WERI-Rb-1 (cell line): ENCODE measurements around the gene PSD2.

ENCODE experiments used
- DNase-seq: peaks from one replicate; pipeline ENCODE4 v3.0.0-alpha.2; 2020
- H3K27ac ChIP-seq: fragments of 250-450 bp; sonication (Bioruptor Pico); 2 replicates; pipeline ENCODE4 v1.5.1; 2020; ENCODE audit warnings: mild to moderate bottlenecking, moderate library complexity
- H3K27me3 ChIP-seq: fragments of 250-450 bp; sonication (Bioruptor Pico); 2 replicates; pipeline ENCODE4 v1.5.1; 2021; ENCODE audit warnings: mild to moderate bottlenecking, low read depth, moderate library complexity; ENCODE audit not compliant: insufficient read depth, severe bottlenecking
- H3K36me3 ChIP-seq: fragments of 250-450 bp; sonication (Bioruptor Pico); 2 replicates; pipeline ENCODE4 v1.5.1; 2020; ENCODE audit warnings: mild to moderate bottlenecking, moderate library complexity
- H3K4me3 ChIP-seq: 2 replicates; pipeline ENCODE4 v1.5.1; 2011; ENCODE audit warnings: low read depth, mild to moderate bottlenecking, control low read depth, low read length
- H3K9me3 ChIP-seq: fragments of 250-450 bp; sonication (Bioruptor Pico); 2 replicates; pipeline ENCODE4 v1.5.1; 2021; ENCODE audit warnings: mild to moderate bottlenecking, moderate library complexity; ENCODE audit not compliant: severe bottlenecking
- CTCF ChIP-seq: IDR thresholded peaks from 2 replicates; pipeline ENCODE4 v1.5.1; 2011; ENCODE audit warnings: low read depth, mild to moderate bottlenecking, control low read depth, inconsistent platforms, low read length

The PSD2 gene

DNA sequence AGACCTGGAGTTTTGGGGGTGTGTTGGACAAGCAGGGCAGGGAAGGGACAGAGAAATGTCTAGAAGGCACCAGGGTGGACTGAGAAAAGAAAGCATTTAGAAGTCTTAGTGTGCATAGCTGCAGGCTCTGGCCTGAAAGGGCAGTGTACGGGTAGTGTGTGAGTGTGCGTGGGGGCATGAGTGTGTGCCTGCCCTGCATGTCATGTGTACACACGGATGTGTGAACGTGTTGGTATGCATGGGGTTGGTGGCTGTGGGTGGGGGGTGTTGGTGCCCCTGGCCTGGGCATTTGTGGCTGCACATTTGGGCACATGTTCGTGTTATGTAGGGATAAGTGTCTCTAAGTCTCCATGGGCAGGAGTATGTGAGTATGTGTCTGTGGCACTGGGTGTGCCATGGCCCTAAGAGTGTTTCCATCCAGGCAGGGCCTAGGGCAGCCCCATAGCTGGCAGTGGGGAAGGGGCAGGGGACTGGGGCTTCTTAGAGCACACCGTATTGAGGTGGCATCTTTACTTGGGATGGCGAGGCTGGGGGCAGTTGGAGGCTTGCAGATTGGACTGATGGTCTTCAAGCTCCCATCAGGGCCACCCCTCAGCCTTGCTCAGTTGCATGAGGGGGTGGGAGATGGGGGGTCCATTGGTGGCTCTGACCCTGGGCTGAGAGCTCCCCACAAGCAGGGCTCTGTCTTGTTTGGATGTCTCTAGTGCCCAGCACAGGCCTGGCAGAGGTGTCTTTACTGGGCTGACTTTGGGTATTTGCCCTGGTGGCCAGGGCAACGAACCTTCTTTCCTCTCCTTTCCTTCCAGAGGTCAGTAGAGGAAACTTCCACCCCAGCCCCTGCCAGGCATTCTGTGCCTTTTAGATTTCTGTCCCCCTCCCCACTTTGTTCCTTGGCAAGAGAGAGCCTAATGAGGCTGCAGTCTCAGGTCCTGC is 15.0 kb downstream of the PSD2 start:
- TF ChIP-seq CTCF: no peak
- no peak overlapping the region for H3K27ac ChIP-seq
- no peaks in the 10 kb centered on the region for H3K36me3 ChIP-seq
- H3K27me3 ChIP-seq: no peaks in the 10 kb centered on the region
- no peak for DNase-seq
- H3K9me3 ChIP-seq: no peaks in the 10 kb centered on the region
- no peak overlapping the region for H3K4me3 ChIP-seq

- Histone ChIP-seq H3K27me3 (no peaks in the 10 kb centered on the region), H3K4me3 (no peak overlapping the region)
- no peak for DNase-seq
Observed at GRCh38 chr5:139811274-139811607, 15.6 kb downstream of the PSD2 start.

GRCh38 chr5:139812323-139812722 is 16.7 kb downstream of the PSD2 start:
- H3K36me3 ChIP-seq: no peaks in the 10 kb centered on the region
- no peak overlapping the region for H3K27ac ChIP-seq
- TF ChIP-seq CTCF: no peak
- DNase-seq: no peak
- no peak overlapping the region for H3K4me3 ChIP-seq
- no peaks in the 10 kb centered on the region for H3K27me3 ChIP-seq
- no peaks in the 10 kb centered on the region for H3K9me3 ChIP-seq

More at GRCh38 chr5:139811274-139811607, 15.6 kb downstream of the PSD2 start:
- no peaks in the 10 kb centered on the region for H3K9me3 ChIP-seq
- TF ChIP-seq CTCF: no peak
- no peaks in the 10 kb centered on the region for H3K36me3 ChIP-seq
- no peak overlapping the region for H3K27ac ChIP-seq

DNA sequence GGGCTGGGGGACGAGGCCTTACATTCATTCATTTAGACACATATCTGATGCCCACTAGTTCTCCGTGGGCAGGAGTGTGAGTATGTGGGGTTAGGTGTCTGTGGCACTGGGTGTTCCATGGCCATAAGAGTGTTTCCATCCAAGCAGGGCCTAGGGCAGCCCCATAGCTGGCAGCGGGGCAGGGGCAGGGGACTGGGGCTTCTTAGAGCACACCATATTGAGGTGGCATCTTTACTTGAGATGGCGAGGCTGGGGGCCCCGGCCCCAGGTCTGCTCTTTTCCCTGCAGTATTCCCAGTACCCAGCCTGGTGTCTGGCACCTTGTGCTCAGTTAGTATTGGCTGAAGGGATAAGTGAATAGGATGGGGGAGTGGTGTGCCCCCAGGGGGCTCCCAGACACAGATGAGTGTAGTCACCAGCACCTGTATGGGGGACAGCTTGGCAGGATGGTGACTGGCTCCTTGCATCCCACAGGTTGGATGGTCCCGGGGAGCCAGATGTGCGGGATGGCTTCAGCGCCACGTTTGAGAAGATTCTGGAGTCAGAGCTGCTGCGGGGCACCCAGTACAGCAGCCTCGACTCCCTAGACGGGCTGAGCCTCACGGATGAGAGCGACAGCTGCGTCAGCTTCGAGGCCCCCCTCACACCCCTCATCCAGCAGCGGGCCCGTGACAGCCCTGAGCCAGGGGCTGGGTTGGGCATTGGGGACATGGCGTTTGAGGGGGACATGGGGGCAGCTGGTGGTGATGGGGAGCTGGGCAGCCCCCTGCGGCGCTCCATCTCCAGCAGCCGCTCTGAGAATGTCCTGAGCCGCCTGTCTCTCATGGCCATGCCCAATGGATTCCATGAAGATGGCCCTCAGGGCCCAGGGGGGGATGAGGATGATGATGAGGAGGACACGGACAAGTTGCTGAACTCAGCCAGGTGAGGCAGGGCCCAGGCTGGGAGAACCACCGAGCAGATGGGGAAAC is 17.5 kb downstream of the PSD2 start:
- Histone ChIP-seq H3K4me3 (no peak overlapping the region), H3K36me3 (no peaks in the 10 kb centered on the region), H3K9me3 (no peaks in the 10 kb centered on the region), H3K27ac (no peak overlapping the region), H3K27me3 (no peaks in the 10 kb centered on the region)
- no peak for TF ChIP-seq CTCF
- no peak for DNase-seq

- Histone ChIP-seq H3K27me3 (no peaks in the 10 kb centered on the region), H3K36me3 (no peaks in the 10 kb centered on the region), H3K4me3 (no peak overlapping the region), H3K27ac (no peak overlapping the region), H3K9me3 (no peaks in the 10 kb centered on the region)
- no peak for TF ChIP-seq CTCF
- DNase-seq: no peak
Observed at GRCh38 chr5:139814191-139814601, 18.6 kb downstream of the PSD2 start.
